Measurements from ENCODE around the gene SCYL3.
A peak's percentile ranks its signal among the peaks of the same experiment; 100 is the strongest.
"Not testable (repeated sequence)": the region's sequence is repeated elsewhere in the genome, so short reads cannot be mapped to it uniquely, and the experiment has no call there.

SCYL3 gene

DNA sequence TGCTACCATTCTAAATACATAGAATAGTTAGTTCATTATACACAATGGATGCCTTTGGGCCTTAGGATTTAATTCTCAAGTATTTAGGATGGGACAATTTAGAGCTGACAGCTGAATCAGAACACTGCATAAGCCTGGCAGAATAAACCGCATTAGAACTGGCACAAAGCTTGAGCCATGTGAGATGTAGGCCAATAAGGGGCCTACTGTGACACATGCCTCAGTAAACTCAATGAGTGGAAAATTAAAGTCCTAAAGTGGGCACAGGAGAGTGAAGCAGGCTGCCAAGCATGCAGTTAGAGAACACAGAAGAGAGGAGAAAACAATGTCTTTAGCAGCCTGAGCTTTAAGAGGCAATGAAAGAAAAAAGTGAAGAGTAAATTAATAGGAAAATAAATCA, 24.3 kb downstream of the SCYL3 start:
- H3K36me3 Mint-ChIP-seq (ENCODE audit: low read depth): peaks cover 91% of the 10 kb centered on the region
- no peak overlapping the region for H3K4me3 Mint-ChIP-seq
- no peaks in the 10 kb centered on the region for H3K27me3 Mint-ChIP-seq
- peaks cover 9% of the 10 kb centered on the region for H3K4me1 Mint-ChIP-seq (ENCODE audit: low read depth)
- H3K27ac Mint-ChIP-seq: peak overlapping the region; percentile 42
- H3K9me3 Mint-ChIP-seq: peaks cover 3% of the 10 kb centered on the region

DNA sequence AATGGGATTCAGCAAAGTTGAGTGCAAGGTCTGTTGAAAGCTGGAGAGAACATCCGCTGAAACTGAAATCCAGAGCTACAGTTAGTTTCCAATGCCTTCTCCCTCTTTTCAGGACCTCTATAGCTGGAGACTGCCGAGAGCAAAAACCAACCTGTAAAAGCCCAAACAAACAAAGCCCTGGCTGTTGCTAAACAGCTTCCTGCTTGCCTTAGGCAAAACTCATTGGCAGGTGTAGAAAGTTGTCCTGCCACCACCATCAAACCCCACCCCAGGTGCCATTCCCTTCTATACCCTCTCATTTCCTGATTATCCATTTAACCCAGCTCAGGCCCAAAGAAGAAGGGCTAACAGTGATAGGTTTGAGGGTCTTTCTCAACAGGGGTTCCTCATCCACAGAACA, 24.7 kb downstream of the SCYL3 start:
- Mint-ChIP-seq H3K4me1 (ENCODE audit: low read depth) (peaks cover 4% of the 10 kb centered on the region), H3K27me3 (no peaks in the 10 kb centered on the region), H3K27ac (no peak overlapping the region), H3K36me3 (ENCODE audit: low read depth) (peaks cover 91% of the 10 kb centered on the region), H3K4me3 (no peak overlapping the region), H3K9me3 (peaks cover 3% of the 10 kb centered on the region)

DNA sequence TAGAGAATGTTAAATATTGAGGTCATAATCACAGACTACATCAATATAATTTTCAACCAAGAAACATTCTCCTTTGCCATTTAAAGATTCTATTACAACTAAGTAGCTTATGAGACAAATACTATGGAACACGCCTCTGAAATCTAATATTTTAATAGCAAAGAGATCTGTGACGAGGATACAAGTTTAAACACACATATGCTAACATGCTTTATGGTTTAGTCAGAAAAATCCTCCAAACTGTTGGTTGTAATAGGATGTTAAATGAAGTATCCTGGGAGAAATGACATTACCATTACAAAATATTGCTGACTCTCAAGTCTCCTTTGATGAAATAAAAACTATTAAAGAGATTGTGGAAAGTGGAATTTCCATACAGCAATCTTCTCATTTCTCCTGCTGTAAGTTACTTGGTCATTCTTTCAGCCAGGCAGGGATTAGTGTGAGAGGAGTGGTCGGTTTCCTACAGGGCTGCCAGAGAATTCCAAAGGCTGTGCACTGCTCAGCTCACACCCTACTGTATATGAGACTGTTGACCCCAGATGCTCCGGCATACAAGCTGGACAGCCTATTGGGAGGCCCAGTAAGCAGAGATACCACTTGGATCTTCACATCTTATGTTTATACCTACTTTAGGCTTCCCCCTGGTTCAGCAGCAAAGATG, 26.6 kb downstream of the SCYL3 start:
- Mint-ChIP-seq H3K27me3 (no peaks in the 10 kb centered on the region), H3K27ac (no peak overlapping the region), H3K4me1 (ENCODE audit: low read depth) (no peaks in the 10 kb centered on the region), H3K9me3 (peaks cover 3% of the 10 kb centered on the region), H3K4me3 (no peak overlapping the region), H3K36me3 (ENCODE audit: low read depth) (peaks cover 87% of the 10 kb centered on the region)

DNA sequence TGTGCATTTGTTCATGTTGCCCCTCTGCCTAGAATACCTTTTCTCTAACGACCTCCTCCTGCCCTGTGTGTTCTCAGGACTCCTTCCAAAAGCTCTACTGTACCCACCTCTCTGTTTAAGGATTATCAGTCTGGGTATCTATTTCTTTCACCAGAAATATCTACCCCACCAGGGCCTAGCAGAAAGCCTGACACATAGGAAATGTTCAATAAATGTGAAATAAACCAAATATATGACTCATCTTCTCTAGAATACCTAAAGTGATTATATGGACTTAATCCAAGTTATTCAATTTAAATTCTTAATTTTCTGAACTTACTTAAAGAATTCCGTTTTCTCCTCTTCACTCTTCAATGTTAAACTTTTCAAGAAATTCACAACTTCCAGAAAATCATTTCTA, 27.1 kb downstream of the SCYL3 start:
- Mint-ChIP-seq H3K27me3 (no peaks in the 10 kb centered on the region), H3K4me3 (no peak overlapping the region), H3K27ac (no peak overlapping the region), H3K4me1 (ENCODE audit: low read depth) (no peaks in the 10 kb centered on the region), H3K9me3 (peaks cover 1% of the 10 kb centered on the region), H3K36me3 (ENCODE audit: low read depth) (peaks cover 85% of the 10 kb centered on the region)

DNA sequence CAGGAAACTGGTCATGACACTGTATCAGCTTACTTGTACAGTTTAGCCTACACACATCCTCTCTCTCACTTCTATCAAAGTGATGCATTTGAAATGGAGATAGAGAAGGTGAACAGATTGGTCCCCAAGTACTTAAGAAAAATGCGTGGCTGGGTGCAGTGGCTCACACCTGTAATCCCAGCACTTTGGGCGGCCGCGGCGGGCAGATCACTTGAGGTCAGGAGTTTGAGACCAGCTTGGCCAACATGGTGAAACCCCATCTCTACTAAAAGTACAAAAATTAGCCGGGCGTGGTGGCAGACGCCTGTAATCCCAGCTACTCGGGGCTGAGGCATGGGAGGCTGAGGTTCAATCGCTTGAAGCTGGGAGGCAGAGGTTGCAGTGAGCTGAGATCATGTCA, 29.2 kb downstream of the SCYL3 start:
- not testable (repeated sequence) for H3K4me1 Mint-ChIP-seq (ENCODE audit: low read depth); H3K9me3 Mint-ChIP-seq; H3K27ac Mint-ChIP-seq; H3K4me3 Mint-ChIP-seq; H3K27me3 Mint-ChIP-seq
- peaks cover 80% of the 10 kb centered on the region for H3K36me3 Mint-ChIP-seq (ENCODE audit: low read depth)

DNA sequence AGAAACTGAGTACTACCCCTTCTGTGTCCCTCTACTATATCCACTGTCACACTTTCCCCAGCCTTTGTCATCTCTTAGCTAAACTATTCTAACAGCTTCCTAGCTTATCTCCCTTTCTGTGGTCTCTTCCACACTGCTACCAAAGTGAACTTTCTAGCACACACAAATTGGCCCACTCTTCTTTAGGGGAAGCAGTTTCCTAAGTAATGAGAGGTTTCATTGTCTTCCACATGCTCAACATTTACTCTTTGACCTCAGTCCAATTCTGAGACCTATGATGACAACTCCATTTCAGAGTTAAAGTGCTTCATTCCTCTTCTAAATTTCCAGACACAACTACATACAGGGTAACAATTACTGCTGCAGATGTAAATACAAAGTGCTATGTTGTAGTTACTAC, 32.9 kb downstream of the SCYL3 start:
- H3K27ac Mint-ChIP-seq: no peak overlapping the region
- peaks cover 62% of the 10 kb centered on the region for H3K36me3 Mint-ChIP-seq (ENCODE audit: low read depth)
- H3K4me1 Mint-ChIP-seq (ENCODE audit: low read depth): peaks cover 4% of the 10 kb centered on the region
- H3K9me3 Mint-ChIP-seq: no peaks in the 10 kb centered on the region
- no peaks in the 10 kb centered on the region for H3K27me3 Mint-ChIP-seq
- H3K4me3 Mint-ChIP-seq: no peak overlapping the region

DNA sequence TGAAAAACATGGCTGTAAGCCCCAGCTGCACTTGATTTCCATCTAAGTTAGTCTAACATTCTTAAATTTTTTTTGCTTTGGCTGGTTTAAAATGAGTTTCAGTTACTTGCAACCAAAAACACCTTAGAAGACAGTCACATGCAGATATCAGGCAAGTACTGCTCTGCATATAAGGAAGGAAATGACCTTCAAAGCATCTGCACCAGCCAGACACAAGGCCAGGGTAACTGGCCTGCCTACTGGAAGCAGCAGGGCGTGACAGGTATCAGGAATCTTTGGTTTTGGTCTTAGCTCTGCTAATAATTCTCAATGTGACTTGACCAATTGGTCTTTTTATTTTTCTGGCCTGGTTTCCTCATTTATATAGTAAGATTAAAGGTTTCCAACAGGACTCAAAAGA, 33.5 kb downstream of the SCYL3 start:
- Mint-ChIP-seq H3K9me3 (no peaks in the 10 kb centered on the region), H3K27me3 (no peaks in the 10 kb centered on the region), H3K36me3 (ENCODE audit: low read depth) (peaks cover 62% of the 10 kb centered on the region), H3K4me1 (ENCODE audit: low read depth) (peaks cover 4% of the 10 kb centered on the region), H3K4me3 (no peak overlapping the region), H3K27ac (no peak overlapping the region)

DNA sequence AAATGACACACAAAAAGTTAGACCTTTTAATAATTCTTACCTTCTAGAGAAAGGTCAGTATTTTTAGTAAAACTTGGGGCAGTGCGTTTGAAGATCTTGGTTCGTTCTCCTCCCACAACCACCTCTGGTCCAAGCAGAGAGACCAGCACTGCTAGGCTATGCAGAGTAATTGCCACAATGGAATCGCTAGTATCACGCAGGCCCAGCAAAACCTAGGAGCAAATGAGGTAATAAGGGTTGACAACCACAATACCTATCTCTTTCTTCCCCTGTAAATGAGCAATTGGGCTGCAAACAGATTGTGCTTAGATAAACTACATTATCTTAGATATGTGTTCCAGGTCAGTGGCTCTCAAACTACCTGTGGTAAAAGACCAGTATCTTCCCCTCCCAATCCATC, 34.7 kb downstream of the SCYL3 start:
- Mint-ChIP-seq H3K27ac (no peak overlapping the region), H3K4me3 (no peak overlapping the region), H3K36me3 (ENCODE audit: low read depth) (peaks cover 63% of the 10 kb centered on the region), H3K9me3 (no peaks in the 10 kb centered on the region), H3K27me3 (no peaks in the 10 kb centered on the region), H3K4me1 (ENCODE audit: low read depth) (peaks cover 4% of the 10 kb centered on the region)

DNA sequence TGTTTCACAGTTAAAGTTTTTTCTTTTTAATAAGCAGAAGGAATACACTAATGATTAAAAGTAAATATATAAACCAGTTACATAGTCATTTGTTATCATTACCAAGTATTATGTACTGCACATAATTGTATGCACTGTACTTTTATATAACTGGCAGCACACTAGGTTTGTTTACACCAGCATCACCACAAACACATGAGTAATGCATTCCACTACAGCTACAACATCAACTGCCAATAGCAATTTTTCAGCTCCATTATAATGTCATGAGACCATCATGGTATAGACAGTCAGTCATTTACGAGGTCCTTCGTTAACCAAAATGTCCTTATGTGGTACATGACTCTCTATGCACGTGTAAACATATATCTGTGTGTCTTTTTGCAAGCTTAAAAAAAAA, 35.2 kb downstream of the SCYL3 start:
- Mint-ChIP-seq H3K27ac (no peak overlapping the region), H3K4me3 (no peak overlapping the region), H3K9me3 (no peaks in the 10 kb centered on the region), H3K36me3 (ENCODE audit: low read depth) (peaks cover 63% of the 10 kb centered on the region), H3K27me3 (no peaks in the 10 kb centered on the region), H3K4me1 (ENCODE audit: low read depth) (peaks cover 4% of the 10 kb centered on the region)

DNA sequence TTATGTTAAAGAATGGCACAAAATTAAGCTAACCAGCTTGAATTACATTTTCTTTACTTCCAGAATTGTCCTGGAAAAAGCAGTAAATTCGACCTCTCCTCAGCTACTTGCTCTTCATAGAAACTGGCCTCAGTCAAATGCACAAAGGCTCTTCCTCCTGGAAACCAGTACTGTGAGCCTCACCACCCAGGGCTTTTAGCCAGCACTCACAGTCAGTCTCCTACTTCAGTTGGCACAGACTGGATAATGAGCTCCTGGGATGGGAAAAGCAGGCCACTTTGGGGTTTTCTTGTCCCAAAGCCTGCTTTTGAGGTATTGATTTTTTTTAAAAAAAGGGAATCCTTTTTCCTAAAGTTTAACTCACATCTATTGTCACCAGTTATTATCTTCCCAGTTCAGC, 40.4 kb downstream of the SCYL3 start:
- H3K27ac Mint-ChIP-seq: no peak overlapping the region
- H3K9me3 Mint-ChIP-seq: no peaks in the 10 kb centered on the region
- H3K4me3 Mint-ChIP-seq: no peak overlapping the region
- no peaks in the 10 kb centered on the region for H3K27me3 Mint-ChIP-seq
- H3K36me3 Mint-ChIP-seq (ENCODE audit: low read depth): peaks cover 80% of the 10 kb centered on the region
- no peaks in the 10 kb centered on the region for H3K4me1 Mint-ChIP-seq (ENCODE audit: low read depth)

DNA sequence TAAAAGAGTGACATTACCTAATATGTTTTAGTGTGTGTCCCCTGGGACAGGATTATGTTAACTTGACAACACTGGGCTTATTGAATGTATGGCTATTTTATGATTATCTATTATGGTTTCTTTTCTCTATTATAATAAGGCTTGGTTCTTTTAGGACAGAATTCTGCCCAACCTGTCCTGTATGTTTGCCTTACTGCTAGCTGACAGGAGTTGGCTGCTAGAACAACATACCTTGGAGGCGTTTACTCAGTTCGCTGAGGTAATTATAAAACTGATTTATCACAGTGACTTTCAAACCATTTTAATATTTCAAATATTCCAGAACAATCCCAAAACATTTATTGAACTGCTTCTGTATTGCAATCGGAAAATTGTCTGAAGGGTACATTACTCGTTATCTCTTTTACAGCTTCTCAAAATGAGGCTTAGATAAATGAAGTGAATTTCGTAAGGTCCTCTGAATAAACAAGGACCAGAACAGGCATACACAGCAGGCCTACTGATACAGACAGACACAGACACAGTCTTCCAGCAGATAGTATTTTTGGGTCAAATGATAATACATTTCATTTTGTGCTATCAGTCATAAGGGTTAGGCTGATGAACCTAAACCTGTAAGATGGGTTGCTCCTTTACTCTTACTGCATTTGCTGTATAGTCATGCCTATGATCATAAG, 44.2 kb downstream of the SCYL3 start:
- H3K36me3 Mint-ChIP-seq (ENCODE audit: low read depth): peaks cover 92% of the 10 kb centered on the region
- no peaks in the 10 kb centered on the region for H3K9me3 Mint-ChIP-seq

DNA sequence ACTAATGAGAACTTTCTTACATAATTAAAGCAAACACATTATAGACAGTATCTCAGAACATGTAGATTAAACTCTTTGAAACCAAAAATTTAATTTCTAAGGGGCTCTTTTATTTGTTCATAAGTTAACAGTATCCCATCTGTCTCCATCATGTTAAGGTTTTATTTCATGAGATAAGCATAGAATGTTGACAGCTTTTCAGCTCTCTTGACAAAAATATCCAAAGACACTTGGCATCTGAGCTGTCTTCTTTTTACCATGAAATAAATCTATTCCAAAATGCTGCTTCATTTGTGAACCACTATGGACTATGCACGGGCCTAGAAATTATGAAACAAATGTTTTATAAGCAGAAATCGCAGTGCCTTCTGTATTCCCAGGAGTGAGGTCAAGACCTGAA, 45.2 kb downstream of the SCYL3 start:
- H3K4me1 Mint-ChIP-seq (ENCODE audit: low read depth): no peaks in the 10 kb centered on the region
- H3K9me3 Mint-ChIP-seq: no peaks in the 10 kb centered on the region
- no peak overlapping the region for H3K4me3 Mint-ChIP-seq
- H3K27me3 Mint-ChIP-seq: no peaks in the 10 kb centered on the region
- peaks cover 94% of the 10 kb centered on the region for H3K36me3 Mint-ChIP-seq (ENCODE audit: low read depth)
- no peak overlapping the region for H3K27ac Mint-ChIP-seq

More for the DNA sequence above, 44.2 kb downstream of the SCYL3 start:
- H3K27ac Mint-ChIP-seq: no peak overlapping the region
- H3K4me1 Mint-ChIP-seq (ENCODE audit: low read depth): no peaks in the 10 kb centered on the region
- no peaks in the 10 kb centered on the region for H3K27me3 Mint-ChIP-seq
- H3K4me3 Mint-ChIP-seq: no peak overlapping the region

DNA sequence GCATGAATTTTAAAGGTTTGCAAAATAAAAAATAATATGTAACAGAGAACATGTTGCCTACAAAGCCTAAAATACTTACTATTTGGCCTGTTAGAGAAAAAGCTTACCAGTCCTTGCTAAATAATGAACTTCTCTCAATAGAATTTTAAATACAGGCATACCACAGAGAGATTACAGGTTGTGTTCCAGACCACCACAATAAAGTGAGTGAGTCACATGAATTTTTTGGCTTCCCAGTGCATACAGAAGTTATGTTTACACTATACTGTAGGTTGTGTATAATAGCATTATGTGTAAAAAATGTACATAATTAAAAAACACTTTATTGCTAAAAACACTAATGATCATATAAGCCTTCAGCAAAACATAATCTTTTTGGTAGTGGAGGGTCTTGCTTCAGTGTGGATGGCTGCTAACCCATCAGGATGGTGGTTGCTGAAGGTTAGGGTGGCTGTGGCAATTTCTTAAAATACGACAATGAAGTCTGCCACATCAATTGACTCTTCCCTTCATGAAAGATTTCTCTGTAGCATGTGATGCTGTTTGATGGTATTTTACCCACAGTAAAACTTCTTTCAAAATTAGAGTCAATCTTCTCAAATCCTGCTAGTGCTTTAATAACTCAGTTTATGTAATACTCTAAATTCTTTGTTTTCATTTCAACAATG, 48.6 kb downstream of the SCYL3 start:
- no peak overlapping the region for H3K4me3 Mint-ChIP-seq
- no peaks in the 10 kb centered on the region for H3K4me1 Mint-ChIP-seq (ENCODE audit: low read depth)
- peaks cover 92% of the 10 kb centered on the region for H3K36me3 Mint-ChIP-seq (ENCODE audit: low read depth)
- no peak overlapping the region for H3K27ac Mint-ChIP-seq
- H3K9me3 Mint-ChIP-seq: peaks cover 9% of the 10 kb centered on the region
- no peaks in the 10 kb centered on the region for H3K27me3 Mint-ChIP-seq

DNA sequence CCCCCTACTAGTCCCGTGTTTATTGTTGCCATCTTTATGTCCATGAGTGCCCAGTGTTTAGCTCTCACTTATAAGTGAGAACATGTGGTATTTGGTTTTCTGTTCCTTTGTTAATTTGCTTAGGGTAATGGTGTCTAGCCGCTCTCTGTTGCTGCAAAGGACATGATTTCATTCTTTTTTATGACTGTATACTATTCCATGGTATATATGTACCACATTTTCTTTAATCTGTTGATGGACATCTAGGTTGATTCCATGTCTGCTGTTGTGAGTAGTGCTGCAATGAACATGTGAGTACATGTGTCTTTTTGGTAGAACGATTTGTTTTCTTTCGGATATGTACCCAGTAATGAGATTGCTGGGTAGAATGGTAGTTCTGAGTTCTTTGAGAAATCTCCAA, 54.8 kb downstream of the SCYL3 start:
- H3K4me3 Mint-ChIP-seq: no peak overlapping the region
- H3K4me1 Mint-ChIP-seq (ENCODE audit: low read depth): no peaks in the 10 kb centered on the region
- no peaks in the 10 kb centered on the region for H3K27me3 Mint-ChIP-seq
- peaks cover 18% of the 10 kb centered on the region for H3K9me3 Mint-ChIP-seq
- H3K36me3 Mint-ChIP-seq (ENCODE audit: low read depth): peaks cover 85% of the 10 kb centered on the region
- H3K27ac Mint-ChIP-seq: no peak overlapping the region

DNA sequence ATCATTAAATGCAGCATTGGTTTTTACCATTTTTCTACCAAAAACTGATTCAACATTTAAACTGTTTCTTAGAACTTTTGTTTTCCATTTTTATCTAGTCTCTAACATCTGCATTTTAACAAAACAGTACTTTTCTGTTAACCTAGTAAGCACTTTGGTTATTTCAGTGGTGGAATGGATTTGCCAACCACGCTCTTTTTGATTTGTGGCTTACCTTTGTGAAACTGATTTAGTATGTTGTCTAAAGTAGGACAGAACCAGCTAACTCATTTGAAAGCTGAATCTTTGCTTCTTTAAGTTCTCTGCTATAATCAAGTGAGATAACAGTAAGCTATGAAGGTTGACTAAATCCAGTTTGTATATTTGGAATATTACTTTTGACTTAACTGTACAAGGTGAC, 57.5 kb downstream of the SCYL3 start:
- Mint-ChIP-seq H3K27ac (no peak overlapping the region), H3K27me3 (no peaks in the 10 kb centered on the region)

More for the DNA sequence above, 57.5 kb downstream of the SCYL3 start:
- H3K4me3 Mint-ChIP-seq: no peak overlapping the region
- H3K9me3 Mint-ChIP-seq: peaks cover 15% of the 10 kb centered on the region
- peaks cover 82% of the 10 kb centered on the region for H3K36me3 Mint-ChIP-seq (ENCODE audit: low read depth)
- no peaks in the 10 kb centered on the region for H3K4me1 Mint-ChIP-seq (ENCODE audit: low read depth)

All from stimulated activated naive CD8-positive, alpha-beta T cell treated with anti-CD3 and anti-CD28 coated beads, Interleukin-15, Interleukin-2, amounts not matched to agents 100 ng/mL and 50 ng/mL, for 24 hours (primary cell).